Fibroblast of mammary gland (primary cell): Measurements from ENCODE around the gene PLCH2.

Experiments
- DNase-seq: peaks from one replicate; pipeline ENCODE4 v3.0.0-alpha.2; 2010; ENCODE audit warnings: low read depth
- H3K4me3 ChIP-seq: 2 replicates; pipeline ENCODE4 v1.5.1; 2011; ENCODE audit warnings: low read depth, mild to moderate bottlenecking, low read length, moderate library complexity; ENCODE audit not compliant: control insufficient read depth
- CTCF ChIP-seq: conservative IDR thresholded peaks from 2 replicates; pipeline ENCODE4 v1.5.1; 2011; ENCODE audit warnings: low read depth, low read length, inconsistent platforms; ENCODE audit not compliant: control insufficient read depth, insufficient read depth

Gene PLCH2

GRCh38 chr1:2446394-2446793 is 29.7 kb upstream of the PLCH2 start:
- DNase-seq: no peak
- no peak for TF ChIP-seq CTCF
- H3K4me3 ChIP-seq: no peak overlapping the region

GRCh38 chr1:2446861-2447260 is 29.2 kb upstream of the PLCH2 start:
- DNase-seq: no peak
- no peak for TF ChIP-seq CTCF
- no peak overlapping the region for H3K4me3 ChIP-seq

GRCh38 chr1:2447276-2448097 is 28.6 kb upstream of the PLCH2 start:
- no peak for DNase-seq
- no peak overlapping the region for H3K4me3 ChIP-seq
- no peak for TF ChIP-seq CTCF

GRCh38 chr1:2448098-2448445 is 28.0 kb upstream of the PLCH2 start:
- no peak for DNase-seq
- no peak for TF ChIP-seq CTCF
- no peak overlapping the region for H3K4me3 ChIP-seq

GRCh38 chr1:2449636-2450454 is 26.2 kb upstream of the PLCH2 start:
- H3K4me3 ChIP-seq: no peak overlapping the region
- no peak for DNase-seq
- no peak for TF ChIP-seq CTCF

GRCh38 chr1:2451741-2452140 is 24.3 kb upstream of the PLCH2 start:
- H3K4me3 ChIP-seq: no peak overlapping the region
- TF ChIP-seq CTCF: no peak
- DNase-seq: peak; percentile 84
